ENCODE measurements around the gene VAMP8. TPM values are rescaled to one million over a fixed set of nuclear protein-coding genes. Genes with fewer than 3 reads are reported as not detected.
A peak's percentile ranks its signal among the peaks of the same experiment; 100 is the strongest.
"Not testable (repeated sequence)": the region's sequence is repeated elsewhere in the genome, so short reads cannot be mapped to it uniquely, and the experiment has no call there.

The VAMP8 gene
- total RNA-seq, 2 donors from 2014 or later, result 44.4 to 108 TPM

GRCh38 chr2:85588645-85589044 lies 11.3 kb downstream of the VAMP8 start:
- intact Hi-C loops (cut with DNase I), result no loop called here
- Histone ChIP-seq H3K4me3 (no peak overlapping the region), H3K36me3 (no peaks in the 10 kb centered on the region), H3K27ac (peak overlapping the region; percentile 45 to 49), H3K9me3 (no peaks in the 10 kb centered on the region), H3K4me1 (replicated peaks) (peaks cover 8% of the 10 kb centered on the region), H3K27me3 (replicated peaks; ENCODE audit: insufficient read depth) (no peaks in the 10 kb centered on the region)
- WGBS, result 80% methylated on average over 4 of the region's 4 CpGs
- DNase-seq (ENCODE audit: low spot score), result no peak
- no peak for TF ChIP-seq CTCF (IDR thresholded peaks at IDR 0.05)

DNA sequence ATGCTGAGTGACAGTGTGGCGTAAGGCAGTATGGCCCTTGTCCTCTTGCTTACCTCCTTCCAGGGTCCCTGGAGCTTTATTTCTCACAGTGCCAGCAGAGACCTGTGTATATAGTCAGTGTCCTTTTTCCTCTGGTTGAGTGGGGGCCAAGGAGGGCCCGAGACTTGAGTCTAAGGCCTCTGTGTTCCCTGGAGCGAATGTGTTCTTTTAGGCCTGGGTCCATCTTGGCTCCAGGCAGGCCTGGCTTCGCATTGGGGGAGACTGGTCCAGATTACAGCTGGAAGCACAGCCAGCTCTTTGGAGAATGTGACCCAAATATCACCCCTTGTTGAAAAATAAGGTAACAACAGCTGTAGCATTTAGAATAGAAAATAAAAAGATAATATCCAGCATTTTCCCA lies 11.8 kb downstream of the VAMP8 start:
- Histone ChIP-seq H3K4me3 (no peak overlapping the region), H3K36me3 (no peaks in the 10 kb centered on the region), H3K4me1 (replicated peaks) (peaks cover 3% of the 10 kb centered on the region), H3K27ac (peak overlapping the region; percentile 45 to 49), H3K27me3 (replicated peaks; ENCODE audit: insufficient read depth) (no peaks in the 10 kb centered on the region), H3K9me3 (no peaks in the 10 kb centered on the region)
- TF ChIP-seq CTCF (IDR thresholded peaks at IDR 0.05) (no peak), POLR2AphosphoS5 (IDR thresholded peaks at IDR 0.05) (no peak), POLR2A (IDR thresholded peaks at IDR 0.05) (no peak)
- WGBS, result 68% methylated on average over 4 of the region's 4 CpGs
- intact Hi-C loops (cut with DNase I), result no loop called here
- DNase-seq (ENCODE audit: low spot score), result no peak

DNA sequence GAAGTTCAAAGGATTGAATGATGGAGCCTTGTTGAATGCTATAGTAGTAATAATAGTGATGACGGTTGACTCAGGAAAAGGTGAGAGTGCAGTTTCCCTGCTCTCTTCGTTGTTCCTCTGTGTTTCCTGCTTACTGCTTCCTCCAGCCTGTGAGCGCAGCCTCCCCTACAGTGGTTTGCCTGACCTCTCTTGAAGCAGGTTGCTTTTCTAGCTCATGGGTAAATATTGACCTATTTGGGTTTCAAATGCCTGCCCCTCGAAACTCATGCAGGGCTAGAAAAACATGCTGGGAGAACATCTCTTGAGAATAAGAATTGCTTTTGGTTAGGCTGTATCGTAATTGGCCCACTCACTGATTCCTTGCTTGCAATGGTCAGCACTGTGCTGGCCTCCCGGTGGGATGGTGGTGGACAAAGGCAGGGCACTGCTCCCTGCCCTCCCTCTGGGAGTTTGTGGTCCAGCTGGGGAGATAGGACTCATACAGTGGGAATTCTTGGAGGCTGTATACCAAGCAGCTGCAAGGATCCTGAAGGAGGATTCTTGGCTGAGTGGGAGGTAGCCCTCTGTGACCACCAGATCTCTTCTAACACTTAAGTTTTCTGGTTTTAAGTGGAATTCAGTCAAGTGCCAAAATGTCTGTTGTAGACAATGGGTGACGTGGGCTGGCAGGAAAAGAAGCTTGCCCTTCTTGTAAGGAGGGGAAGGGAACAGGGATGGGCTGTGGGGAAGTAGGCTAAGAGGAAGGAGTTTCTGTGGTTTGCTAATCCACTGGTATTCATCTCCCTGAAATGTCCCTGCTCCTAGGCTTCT lies 12.8 kb downstream of the VAMP8 start:
- no peaks in the 10 kb centered on the region for H3K27me3 ChIP-seq (replicated peaks; ENCODE audit: insufficient read depth)
- H3K4me1 ChIP-seq (replicated peaks), result peaks cover 8% of the 10 kb centered on the region
- TF ChIP-seq POLR2AphosphoS5 (IDR thresholded peaks at IDR 0.05), result no peak
- TF ChIP-seq CTCF (IDR thresholded peaks at IDR 0.05), result no peak
- TF ChIP-seq POLR2A (IDR thresholded peaks at IDR 0.05), result no peak
- no peaks in the 10 kb centered on the region for H3K9me3 ChIP-seq
- intact Hi-C loops (cut with DNase I), result no loop called here
- no peak overlapping the region for H3K4me3 ChIP-seq
- DNase-seq (ENCODE audit: low spot score), result no peak
- H3K36me3 ChIP-seq, result no peaks in the 10 kb centered on the region
- peak overlapping the region; percentile 45 to 49 for H3K27ac ChIP-seq
- 46% methylated on average over 7 of the region's 7 CpGs for WGBS

DNA sequence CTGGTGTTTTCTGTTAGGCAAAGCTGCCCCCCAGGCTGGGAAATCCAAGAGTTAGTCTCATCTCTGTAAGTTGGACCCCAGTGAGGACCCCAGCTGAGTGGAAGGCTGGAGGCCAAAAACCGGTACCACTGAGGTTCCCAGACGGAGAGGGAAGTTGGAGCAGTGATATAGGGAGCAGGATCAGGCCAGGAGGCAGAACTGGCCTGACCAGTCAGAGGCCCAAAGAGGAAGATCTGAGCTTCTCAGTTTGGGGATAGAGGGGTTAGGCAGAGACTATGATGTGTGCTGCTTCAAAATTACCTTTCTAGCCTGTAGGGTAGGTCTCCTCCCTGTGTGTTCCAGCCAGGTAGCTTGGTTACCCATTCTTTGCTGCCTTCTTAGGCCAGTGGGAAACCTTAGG lies 13.6 kb downstream of the VAMP8 start:
- Histone ChIP-seq H3K4me1 (replicated peaks) (peaks cover 8% of the 10 kb centered on the region), H3K27ac (peak overlapping the region; percentile 45 to 46), H3K27me3 (replicated peaks; ENCODE audit: insufficient read depth) (no peaks in the 10 kb centered on the region), H3K9me3 (no peaks in the 10 kb centered on the region), H3K4me3 (no peak overlapping the region), H3K36me3 (no peaks in the 10 kb centered on the region)
- WGBS, result 53% methylated on average over 2 of the region's 2 CpGs
- intact Hi-C loops (cut with DNase I), result no loop called here
- DNase-seq (ENCODE audit: low spot score), result no peak
- no peak for TF ChIP-seq CTCF (IDR thresholded peaks at IDR 0.05)
- no peak for TF ChIP-seq POLR2A (IDR thresholded peaks at IDR 0.05)
- TF ChIP-seq POLR2AphosphoS5 (IDR thresholded peaks at IDR 0.05), result no peak

- H3K36me3 ChIP-seq, result no peaks in the 10 kb centered on the region
- intact Hi-C loops (cut with DNase I), result no loop called here
- H3K27ac ChIP-seq, result peak overlapping the region in 1 of 2 donors; percentile 45
- WGBS, result 80% methylated on average over 12 of the region's 12 CpGs
- TF ChIP-seq POLR2A (IDR thresholded peaks at IDR 0.05) (no peak), CTCF (IDR thresholded peaks at IDR 0.05) (no peak), POLR2AphosphoS5 (IDR thresholded peaks at IDR 0.05) (no peak)
- peaks cover 10% of the 10 kb centered on the region for H3K4me1 ChIP-seq (replicated peaks)
- no peak for DNase-seq (ENCODE audit: low spot score)
- H3K9me3 ChIP-seq, result no peaks in the 10 kb centered on the region
- H3K4me3 ChIP-seq, result no peak overlapping the region
- H3K27me3 ChIP-seq (replicated peaks; ENCODE audit: insufficient read depth), result no peaks in the 10 kb centered on the region
Observed at GRCh38 chr2:85591563-85591962, 14.2 kb downstream of the VAMP8 start.

DNA sequence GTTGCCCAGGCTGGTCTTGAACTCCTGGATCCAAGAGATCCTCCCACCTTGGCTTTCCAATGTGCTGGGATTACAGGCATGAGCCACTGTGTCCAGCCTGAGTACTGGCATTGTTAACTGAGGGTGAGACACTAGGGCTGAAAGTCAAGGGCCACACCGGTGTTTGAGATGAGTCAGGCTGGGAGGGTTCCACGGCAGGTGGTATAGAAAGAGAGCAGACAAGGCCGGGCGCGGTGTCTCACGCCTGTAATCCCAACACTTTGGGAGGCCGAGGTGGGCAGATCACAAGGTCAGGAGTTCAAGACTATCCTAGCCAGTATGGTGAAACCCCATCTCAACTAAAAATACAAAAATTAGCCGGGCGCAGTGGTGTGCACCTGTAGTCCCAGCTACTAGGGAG lies 14.9 kb downstream of the VAMP8 start:
- DNase-seq (ENCODE audit: low spot score); H3K4me3 ChIP-seq; H3K9me3 ChIP-seq; H3K36me3 ChIP-seq; H3K27me3 ChIP-seq (replicated peaks; ENCODE audit: insufficient read depth); intact Hi-C loops (cut with DNase I); H3K27ac ChIP-seq: not testable (repeated sequence)
- WGBS, result 94% methylated on average over 9 of the region's 9 CpGs
- peaks cover 14% of the 10 kb centered on the region for H3K4me1 ChIP-seq (replicated peaks)

All from prostate gland (tissue), 2 donors.